Activated CD4-positive, alpha-beta T cell treated with anti-CD3 and anti-CD28 coated beads, Interleukin-2, Interleukin-6, amounts not matched to agents 100 ng/mL and 50 ng/mL, durations not matched to agents 16 hours and 8 hours (primary cell): ENCODE results near the gene MYLK4.
"Not testable (repeated sequence)": the region's sequence is repeated elsewhere in the genome, so short reads cannot be mapped to it uniquely, and the experiment has no call there.

ENCODE experiments used
- DNase-seq: peaks from one replicate; pipeline ENCODE4 v3.0.0-alpha.2; 2020

MYLK4 gene

GRCh38 chr6:2777249-2777648 is 26.5 kb upstream of the MYLK4 start:
- no peak for DNase-seq

DNA sequence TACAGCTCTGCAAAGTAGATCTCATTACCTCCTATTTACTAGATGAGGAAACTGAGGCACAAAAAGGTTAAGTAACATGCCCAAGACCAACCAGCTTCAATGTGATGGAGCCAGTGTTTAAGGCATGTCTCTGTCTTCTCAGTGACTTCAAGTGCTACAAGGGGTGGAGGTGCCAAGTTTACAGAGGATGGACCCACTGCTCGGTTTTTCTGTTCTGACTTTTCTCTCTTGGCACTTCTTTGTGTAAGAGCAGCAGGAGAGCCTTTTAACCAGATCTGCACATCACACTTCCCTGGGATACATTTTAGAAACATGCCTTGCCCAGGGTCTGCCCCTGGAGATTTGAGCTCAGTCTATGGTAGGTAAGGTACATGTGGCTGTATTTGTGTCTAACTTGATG is 24.3 kb upstream of the MYLK4 start:
- DNase-seq, result no peak

DNA sequence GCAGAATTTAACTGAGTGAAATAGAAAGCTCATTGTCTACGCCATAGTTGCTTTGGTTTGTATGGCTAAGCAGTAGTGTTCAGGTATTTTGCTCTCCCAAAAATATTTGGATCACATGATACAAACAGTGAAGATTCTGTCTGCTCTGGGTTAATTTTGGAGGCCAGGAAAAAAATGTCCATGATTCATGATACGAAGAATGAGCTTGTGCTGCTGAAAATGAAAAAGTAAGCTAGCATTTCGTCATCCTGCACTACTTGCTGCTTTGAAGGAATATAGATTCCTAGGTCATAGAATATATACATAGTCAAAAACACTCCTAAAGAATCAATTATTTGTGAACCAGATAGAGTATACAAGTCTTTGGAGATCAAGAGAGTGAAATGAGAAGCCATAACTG is 22.7 kb upstream of the MYLK4 start:
- no peak for DNase-seq

GRCh38 chr6:2772840-2773239 is 22.1 kb upstream of the MYLK4 start:
- no peak for DNase-seq

GRCh38 chr6:2771079-2771478 is 20.4 kb upstream of the MYLK4 start:
- no peak for DNase-seq

- no peak for DNase-seq
Observed at GRCh38 chr6:2770171-2770570, 19.4 kb upstream of the MYLK4 start.

GRCh38 chr6:2768696-2769095 is 18.0 kb upstream of the MYLK4 start:
- no peak for DNase-seq

DNA sequence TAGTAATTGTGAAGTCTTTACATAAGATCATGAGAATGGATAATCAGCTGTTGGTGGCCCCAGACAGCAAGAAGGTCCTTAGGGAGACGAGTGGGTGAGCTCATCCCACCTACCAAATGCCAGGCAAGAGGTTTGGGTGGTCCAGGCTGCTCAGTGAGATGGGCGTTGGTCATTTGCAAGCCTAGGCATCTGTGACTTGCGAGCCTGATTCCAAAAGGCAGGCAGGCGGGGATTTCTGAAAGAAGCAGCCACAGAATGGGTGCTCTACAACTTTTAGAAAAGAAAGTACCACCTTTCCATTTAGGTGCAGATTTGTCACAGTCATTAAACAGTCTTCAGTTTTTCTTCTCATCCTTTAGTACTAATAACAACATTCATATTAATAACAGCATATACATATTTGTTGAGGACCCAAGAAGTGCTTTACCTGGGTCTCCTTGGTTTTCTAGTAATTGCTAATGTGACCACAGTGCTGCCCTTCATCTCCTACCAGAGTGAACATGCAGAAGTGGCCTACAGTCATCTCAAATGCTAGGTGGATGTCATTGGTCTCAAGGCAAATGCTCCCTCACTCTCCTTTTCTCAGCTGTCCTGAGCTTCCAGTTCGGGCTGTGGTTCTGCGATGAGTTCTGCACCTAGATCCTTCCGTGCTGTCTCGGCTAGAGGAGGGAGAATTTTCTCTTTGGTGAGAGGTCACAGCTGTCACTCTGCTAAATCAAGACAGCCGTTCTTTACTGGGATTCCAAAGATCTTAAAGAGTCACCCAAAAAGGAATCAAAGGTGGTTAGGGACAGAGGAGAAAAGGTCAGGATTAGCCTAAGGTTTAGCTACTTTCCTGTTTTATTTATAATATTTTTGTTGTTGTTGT is 17.2 kb upstream of the MYLK4 start:
- DNase-seq, result peak; percentile 37

DNA sequence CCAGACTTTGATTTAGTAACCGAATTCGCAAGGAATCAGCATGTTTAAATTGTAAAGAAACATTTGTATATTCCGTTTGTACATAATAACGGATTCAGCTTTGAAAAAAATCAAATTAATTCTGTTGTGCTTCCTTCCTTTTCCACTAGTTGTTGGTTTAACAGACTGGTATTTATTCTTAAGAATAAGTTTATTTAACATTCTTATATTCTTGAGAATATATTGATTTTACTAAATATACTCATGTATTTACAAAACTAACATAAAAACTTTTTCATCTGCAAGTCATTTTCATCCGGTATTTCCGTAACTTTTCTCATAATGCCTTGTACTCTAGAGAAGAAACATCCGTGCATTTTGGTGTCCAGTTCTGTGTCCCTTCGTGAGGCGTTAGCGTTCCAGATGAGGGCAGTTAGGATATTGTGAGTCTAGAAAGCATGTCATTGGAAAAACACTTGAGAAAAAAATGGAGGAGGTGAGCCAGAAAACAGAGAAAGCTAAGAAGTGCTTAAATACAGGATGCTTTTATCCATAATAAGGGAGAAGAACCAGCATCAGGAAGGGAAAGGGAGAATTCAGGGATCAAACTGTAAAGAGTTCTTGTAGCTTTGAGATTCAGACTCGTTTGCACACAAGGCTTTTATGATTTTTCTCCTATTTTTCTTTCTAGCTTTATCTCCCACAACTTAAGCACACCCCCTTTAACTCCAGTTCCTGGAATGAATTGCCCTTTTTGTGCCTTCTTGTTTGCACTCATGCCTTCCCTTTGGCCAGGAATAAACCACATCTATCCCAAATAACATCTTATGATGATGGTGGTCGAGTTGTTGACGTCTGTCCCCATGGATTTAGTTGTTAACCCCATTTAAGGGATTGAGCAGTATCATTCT is 16.3 kb upstream of the MYLK4 start:
- no peak for DNase-seq

DNA sequence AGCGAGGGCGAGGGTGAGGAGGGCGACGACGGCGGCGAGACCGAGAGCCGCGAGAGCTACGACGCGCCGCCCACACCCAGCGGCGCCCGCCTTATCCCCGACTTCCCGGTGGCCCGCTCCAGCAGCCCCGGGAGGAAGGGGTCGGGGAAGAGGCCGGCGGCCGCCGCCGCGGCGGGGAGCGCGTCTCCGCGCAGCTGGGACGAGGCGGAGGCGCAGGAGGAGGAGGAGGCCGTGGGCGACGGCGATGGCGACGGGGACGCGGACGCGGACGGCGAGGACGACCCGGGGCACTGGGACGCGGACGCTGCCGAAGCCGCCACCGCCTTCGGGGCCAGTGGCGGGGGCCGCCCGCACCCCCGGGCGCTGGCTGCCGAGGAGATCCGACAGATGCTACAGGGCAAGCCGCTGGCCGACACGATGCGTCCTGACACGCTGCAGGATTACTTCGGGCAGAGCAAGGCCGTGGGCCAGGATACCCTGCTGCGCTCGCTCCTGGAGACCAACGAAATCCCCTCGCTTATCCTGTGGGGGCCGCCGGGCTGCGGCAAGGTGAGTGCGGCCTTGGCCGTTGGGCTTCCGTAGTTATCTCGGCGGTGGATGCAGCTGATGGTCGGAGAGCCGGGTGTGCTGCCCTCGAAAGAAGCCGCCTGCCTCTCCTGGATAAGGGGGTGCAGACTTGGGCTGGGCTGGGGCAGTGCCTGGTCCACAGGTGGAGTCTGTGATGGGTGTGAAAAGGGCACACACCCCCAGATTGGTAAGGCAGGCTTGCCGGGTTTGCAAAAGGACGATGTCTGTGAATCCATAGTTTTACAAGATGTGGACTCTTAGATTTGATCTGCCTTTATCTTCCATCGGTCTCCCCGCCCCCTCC is 15.4 kb upstream of the MYLK4 start:
- DNase-seq, result peak; percentile 37

DNA sequence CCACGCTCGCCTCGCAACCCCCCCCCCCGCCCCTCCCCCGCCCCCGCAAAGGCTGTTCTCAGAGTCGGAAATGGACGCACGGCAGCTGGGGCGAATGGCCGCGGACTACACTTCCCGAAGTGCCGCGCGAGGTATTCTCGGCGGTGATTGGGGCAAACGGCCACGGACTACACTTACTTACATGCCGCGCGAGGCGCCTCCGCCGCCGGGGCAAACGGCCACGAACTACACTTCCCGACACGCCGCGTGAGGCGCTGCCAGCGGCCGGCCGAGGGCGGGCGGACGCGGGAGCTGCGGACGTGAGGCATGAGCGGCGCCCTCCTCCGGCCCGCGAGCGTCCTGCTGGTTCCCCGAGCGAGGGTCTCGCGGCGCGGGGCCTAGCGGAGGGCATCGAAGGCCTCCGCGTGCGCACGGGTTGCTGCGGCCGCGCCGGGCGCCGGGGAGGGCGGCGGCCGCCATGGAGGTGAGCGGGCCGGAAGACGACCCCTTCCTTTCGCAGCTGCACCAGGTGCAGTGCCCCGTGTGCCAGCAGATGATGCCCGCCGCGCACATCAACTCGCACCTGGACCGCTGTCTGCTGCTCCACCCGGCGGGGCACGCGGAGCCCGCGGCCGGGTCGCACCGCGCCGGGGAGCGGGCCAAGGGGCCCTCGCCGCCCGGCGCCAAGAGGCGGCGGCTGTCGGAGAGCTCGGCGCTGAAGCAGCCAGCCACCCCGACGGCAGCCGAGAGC is 14.6 kb upstream of the MYLK4 start, which contains the start of gene WRNIP1:
TSS of gene WRNIP1 (plus strand) at position 228 of the 730 bp plus-strand sequence. CDS start at position 458, 230 bp downstream.
- peak; percentile 98 for DNase-seq

GRCh38 chr6:2764610-2765165 is 14.0 kb upstream of the MYLK4 start:
- DNase-seq, result peak; percentile 68

DNA sequence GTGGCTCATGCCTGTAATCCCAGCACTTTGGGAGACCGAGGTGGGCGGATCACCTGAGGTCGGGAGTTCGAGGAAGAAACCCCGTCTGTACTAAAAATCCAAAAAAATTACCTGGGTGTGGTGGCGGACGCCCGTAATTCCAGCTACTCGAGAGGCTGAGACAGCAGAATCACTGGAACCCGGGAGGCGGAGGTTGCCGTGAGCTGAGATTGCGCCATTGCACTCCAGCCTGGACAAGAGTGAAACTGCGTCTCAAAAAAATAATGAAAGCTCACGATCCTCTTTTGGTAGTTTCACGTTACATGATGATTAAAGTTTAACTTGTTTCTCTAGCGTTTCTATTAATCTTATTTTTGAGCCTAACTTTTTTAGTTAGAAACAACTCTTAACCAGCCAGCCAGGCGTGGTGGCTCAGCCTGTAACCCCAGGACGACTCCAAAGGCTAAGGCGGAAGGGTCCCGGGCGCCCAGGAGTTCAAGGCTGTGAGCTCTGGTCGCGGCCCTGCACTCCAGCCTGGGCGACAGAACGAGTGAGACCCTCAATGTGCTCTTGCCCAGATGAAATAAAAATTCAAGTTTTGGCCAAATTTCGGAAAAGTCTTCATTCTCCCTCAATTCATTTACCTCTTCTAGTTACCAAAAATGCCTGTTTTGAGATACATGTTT is 13.3 kb upstream of the MYLK4 start:
- no peak for DNase-seq

GRCh38 chr6:2763345-2763841 is 12.7 kb upstream of the MYLK4 start:
- DNase-seq, result no peak

DNA sequence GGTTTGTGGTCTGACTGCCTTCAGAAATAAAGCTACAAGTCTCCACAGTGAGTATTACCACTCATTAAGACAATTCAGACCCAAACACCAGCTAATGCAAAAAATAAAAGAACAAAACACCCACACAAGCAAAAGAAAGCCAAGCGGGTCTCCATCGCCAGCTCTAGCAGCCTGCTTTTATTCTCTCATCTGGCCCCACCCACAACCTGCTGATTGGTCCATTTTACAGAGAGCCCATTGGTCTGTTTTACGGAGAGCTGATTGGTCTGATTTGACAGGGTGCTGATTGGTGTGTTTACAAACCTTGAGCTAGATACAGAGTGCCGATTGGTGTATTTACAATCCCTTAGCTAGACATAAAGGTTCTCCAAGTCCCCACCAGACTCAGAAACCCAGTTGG is 12.1 kb upstream of the MYLK4 start:
- DNase-seq, result not testable (repeated sequence)

DNA sequence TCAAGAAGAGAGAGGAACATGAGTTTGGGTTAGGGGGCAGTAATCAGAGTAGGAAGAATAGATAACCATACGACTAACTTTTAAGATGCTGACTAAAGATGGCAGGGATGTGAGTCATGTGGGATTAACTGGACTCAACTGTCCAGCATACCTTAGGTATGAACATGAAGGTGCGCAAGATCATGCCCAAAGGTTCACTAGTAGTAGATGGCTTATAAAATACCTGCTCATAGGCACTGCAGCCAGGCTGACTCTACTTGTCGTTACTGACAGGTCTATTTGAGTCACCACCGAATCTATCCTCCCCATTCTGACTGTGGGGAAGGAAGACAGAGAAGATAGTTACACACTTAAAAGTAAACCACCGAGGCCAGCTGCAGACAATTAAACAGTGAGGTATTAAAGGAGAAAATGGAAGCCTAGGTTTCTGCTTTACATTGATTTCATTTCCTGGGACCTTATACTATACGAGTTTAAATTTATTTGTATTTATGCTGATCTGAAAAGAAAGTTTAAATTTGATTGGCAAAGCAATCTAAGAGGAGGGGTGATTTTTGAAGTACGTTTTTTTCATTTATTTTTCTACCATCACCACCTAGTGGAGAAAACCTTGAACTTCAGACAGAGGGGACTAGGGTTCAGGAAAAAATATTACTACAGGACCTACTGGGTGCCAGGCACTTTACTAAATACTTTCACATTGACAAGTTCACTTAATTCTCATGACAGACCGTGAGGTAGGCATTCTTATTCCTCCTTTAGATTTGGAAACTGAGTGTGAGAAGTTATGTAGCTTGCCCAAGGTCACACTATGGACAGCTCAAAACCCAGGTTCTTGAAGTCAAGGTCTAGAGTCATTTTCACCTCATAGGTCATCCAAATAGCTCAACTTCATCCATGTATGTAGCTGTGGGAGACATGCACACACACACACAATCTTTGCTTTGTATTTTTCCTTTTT is 10.4 kb upstream of the MYLK4 start:
- peak; percentile 47 for DNase-seq

- DNase-seq, result no peak
Observed at GRCh38 chr6:2758980-2759379, 8.3 kb upstream of the MYLK4 start.

- DNase-seq, result no peak
Observed at GRCh38 chr6:2756687-2757224, 6.0 kb upstream of the MYLK4 start.

- no peak for DNase-seq
Observed at GRCh38 chr6:2756241-2756640, 5.5 kb upstream of the MYLK4 start.
